ENCODE measurements around the gene AMZ2. TPM values are rescaled to one million over a fixed set of nuclear protein-coding genes. Genes with fewer than 3 reads are reported as not detected.

AMZ2 gene
- total and polyA plus RNA-seq, 2 of the 8 experiments (the other 6 are each of a cell fraction or from before 2014, with no cell fraction given), result 49.5 to 71.0 TPM

DNA sequence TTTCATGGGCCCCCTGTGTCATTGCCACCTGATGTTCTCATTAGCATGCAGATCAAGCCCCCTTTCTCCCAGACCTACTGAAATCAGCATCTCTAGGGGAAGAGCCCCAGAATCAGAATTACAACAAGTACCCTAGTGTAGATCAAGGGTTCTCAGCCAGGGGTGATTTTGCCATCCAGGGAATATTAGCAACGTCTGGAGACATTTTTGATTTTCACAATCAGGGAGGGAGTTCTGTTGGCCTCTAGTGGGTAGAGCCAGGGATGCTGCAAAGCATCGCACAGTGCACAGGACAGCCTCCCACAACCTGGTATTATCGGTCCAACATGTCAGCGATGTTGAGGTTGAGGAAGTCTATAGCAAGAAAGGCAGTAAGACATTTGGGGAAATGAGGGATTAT lies 7.3 kb downstream of the AMZ2 start:
- Histone ChIP-seq H2BK12ac (ENCODE audit: low read depth, low read length) (no peak overlapping the region), H3K9ac (replicated peaks in 1 of 4; ENCODE audit: extremely low read depth in 1 of 4, low read depth in 3 of 4, low read length in 3 of 4) (no peak overlapping the region), H2BK5ac (ENCODE audit: low read depth, low read length) (no peak overlapping the region), H3K4ac (replicated peaks; ENCODE audit: insufficient read length, low read depth, low read length) (no peak overlapping the region), H3K79me1 (ENCODE audit: low read depth, low read length) (no peaks in the 10 kb centered on the region), H3K9me3 (ENCODE audit: insufficient read depth in 2 of 2, low read depth in 1 of 2, low read length in 1 of 2) (no peaks in the 10 kb centered on the region), H3K4me3 (ENCODE audit: extremely low read depth in 1 of 4, insufficient read depth in 2 of 4, low read depth in 3 of 4, low read length in 4 of 4) (no peak overlapping the region), H3K4me1 (replicated peaks in 1 of 4; ENCODE audit: control insufficient read depth in 3 of 4, insufficient read depth in 4 of 4, low read length in 3 of 4) (peaks cover 0 to 8% (median 4%) of the 10 kb centered on the region in 4 experiments; a peak in 3 of 7 replicates), H4K20me1 (replicated peaks in 1 of 2; ENCODE audit: control insufficient read depth in 1 of 2, insufficient read depth in 2 of 2, low read length in 2 of 2) (no peaks in the 10 kb centered on the region), H3K56ac (replicated peaks; ENCODE audit: insufficient read length, low read depth, low read length) (no peak overlapping the region), H3K27me3 (replicated peaks in 1 of 4; ENCODE audit: control insufficient read depth in 3 of 4, extremely low read depth in 1 of 4, insufficient read depth in 3 of 4, low read length in 3 of 4) (0 out of 7 replicates have a peak, but pooled peaks cover 0 to 3% (median 0%) of the 10 kb centered on the region in 4 experiments), H3K23ac (ENCODE audit: insufficient read length) (no peak overlapping the region), H3K23me2 (ENCODE audit: low read depth, low read length) (no peaks in the 10 kb centered on the region), H2AFZ (ENCODE audit: low read length) (no peak overlapping the region), H3K36me3 (ENCODE audit: control insufficient read depth in 2 of 4, insufficient read depth in 4 of 4, low read length in 3 of 4) (peaks cover 0 to 28% (median 1%) of the 10 kb centered on the region in 4 experiments; a peak in 5 of 8 replicates), H4K91ac (replicated peaks; ENCODE audit: insufficient read length, low read length) (no peak overlapping the region), H2AK5ac (ENCODE audit: low read depth, low read length) (no peak overlapping the region), H3K18ac (ENCODE audit: extremely low read depth, low read length) (no peak overlapping the region), H2BK120ac (replicated peaks; ENCODE audit: low read depth, low read length) (no peak overlapping the region), H4K5ac (ENCODE audit: insufficient read length, low read depth, low read length) (no peak overlapping the region), H2BK20ac (ENCODE audit: low read length) (no peak overlapping the region), H3K14ac (ENCODE audit: insufficient read length) (no peak overlapping the region), H3K79me2 (ENCODE audit: control insufficient read depth in 1 of 2, insufficient read depth in 2 of 2, low read length in 2 of 2) (no peaks in the 10 kb centered on the region), H2BK15ac (ENCODE audit: low read length) (no peak overlapping the region), H3K4me2 (ENCODE audit: insufficient read depth in 1 of 2, low read depth in 2 of 2, low read length in 2 of 2) (no peak overlapping the region), H4K8ac (ENCODE audit: extremely low read depth, insufficient read depth, low read length) (no peak overlapping the region), H3K27ac (ENCODE audit: low read depth, low read length) (no peak overlapping the region)
- DNase-seq (ENCODE audit: low read depth in 1 of 2, low spot score in 2 of 2) (no peak), FAIRE-seq (no peak)
- ChIA-PET POLR2A (ENCODE audit: partially characterized antibody) (no interaction called here), CTCF (ENCODE audit: partially characterized antibody) (interaction anchor here (0.8 to 1.6 kb wide), 3 partner anchors 10 to 209 kb away, joined by 3 to 4 read pairs (median 3); no protein-coding TSS in a partner anchor)
- 83% methylated on average over 4 of the region's 4 CpGs; no CpG with 5 or more reads in 1 of the 2 experiments for WGBS, 2 experiments (ENCODE audit: extremely low coverage in 1 of 2, insufficient coverage in 1 of 2, insufficient read length in 1 of 2, insufficient replicate concordance in 2 of 2, low coverage in 1 of 2, low lambda C conversion rate in 2 of 2, missing lambda C conversion rate in 1 of 2)
- no peak for TF ChIP-seq FOSL1 (IDR thresholded peaks at IDR 0.05; ENCODE audit: insufficient read depth, low read depth, low read length)
- no peak for TF ChIP-seq SIN3A (conservative IDR thresholded peaks at IDR 0.05 in 1 of 2, IDR thresholded peaks at IDR 0.05 in 1 of 2; ENCODE audit: low read depth in 1 of 2, low read length in 2 of 2)
- TF ChIP-seq BCL11A (IDR thresholded peaks at IDR 0.05; ENCODE audit: low read depth in 2 of 2, low read length in 2 of 2), result no peak
- no peak for TF ChIP-seq TBP (IDR thresholded peaks at IDR 0.05; ENCODE audit: low read depth, low read length)
- TF ChIP-seq CBX5 (IDR thresholded peaks at IDR 0.05; ENCODE audit: low read depth, low read length), result no peak
- TF ChIP-seq GTF2F1 (IDR thresholded peaks at IDR 0.05; ENCODE audit: borderline replicate concordance, low read depth, low read length), result no peak
- no peak for TF ChIP-seq MAX (IDR thresholded peaks at IDR 0.05)
- no peak for TF ChIP-seq KDM4A (IDR thresholded peaks at IDR 0.05; ENCODE audit: low read depth, low read length, severe bottlenecking)

Measured in H1 (cell line).